ENCODE measurements around the gene SHC3.

DNA sequence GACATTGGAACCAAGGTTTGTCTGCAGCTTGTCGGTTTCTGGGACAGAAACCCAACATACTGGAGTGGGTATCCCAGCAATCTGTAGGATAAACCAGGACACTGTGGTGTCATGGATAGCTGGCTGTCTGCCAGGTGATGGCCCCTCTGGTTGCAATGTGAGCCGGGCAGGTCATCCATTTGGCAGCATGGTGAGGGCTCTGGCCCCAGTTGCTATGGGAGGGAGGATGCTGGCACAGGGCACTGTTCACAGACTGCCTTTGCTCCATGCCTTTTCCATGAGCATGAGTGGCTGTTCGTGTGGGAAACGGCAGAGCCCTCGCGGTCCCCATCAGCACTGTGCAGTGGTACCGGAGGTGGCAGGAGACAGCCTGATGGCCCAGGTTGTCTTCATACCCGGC is 181.0 kb downstream of the SHC3 start:
- TF ChIP-seq POLR2A (IDR thresholded peaks at IDR 0.05; ENCODE audit: borderline replicate concordance, extremely low read depth, insufficient read depth, insufficient read length) (no peak), ZNF274 (IDR thresholded peaks at IDR 0.05; ENCODE audit: low read depth, low read length) (no peak), POLR2AphosphoS5 (IDR thresholded peaks at IDR 0.05; ENCODE audit: low read depth, low read length) (no peak)
- TF ChIP-seq, protein P1, sequence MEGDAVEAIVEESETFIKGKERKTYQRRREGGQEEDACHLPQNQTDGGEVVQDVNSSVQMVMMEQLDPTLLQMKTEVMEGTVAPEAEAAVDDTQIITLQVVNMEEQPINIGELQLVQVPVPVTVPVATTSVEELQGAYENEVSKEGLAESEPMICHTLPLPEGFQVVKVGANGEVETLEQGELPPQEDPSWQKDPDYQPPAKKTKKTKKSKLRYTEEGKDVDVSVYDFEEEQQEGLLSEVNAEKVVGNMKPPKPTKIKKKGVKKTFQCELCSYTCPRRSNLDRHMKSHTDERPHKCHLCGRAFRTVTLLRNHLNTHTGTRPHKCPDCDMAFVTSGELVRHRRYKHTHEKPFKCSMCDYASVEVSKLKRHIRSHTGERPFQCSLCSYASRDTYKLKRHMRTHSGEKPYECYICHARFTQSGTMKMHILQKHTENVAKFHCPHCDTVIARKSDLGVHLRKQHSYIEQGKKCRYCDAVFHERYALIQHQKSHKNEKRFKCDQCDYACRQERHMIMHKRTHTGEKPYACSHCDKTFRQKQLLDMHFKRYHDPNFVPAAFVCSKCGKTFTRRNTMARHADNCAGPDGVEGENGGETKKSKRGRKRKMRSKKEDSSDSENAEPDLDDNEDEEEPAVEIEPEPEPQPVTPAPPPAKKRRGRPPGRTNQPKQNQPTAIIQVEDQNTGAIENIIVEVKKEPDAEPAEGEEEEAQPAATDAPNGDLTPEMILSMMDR (IDR thresholded peaks at IDR 0.05 in 2 of 3, conservative IDR thresholded peaks at IDR 0.05 in 1 of 3; ENCODE audit: borderline replicate concordance in 1 of 3, insufficient read depth in 1 of 3, low read depth in 2 of 3, low read length in 2 of 3), result no peak

Data from HCT116 (cell line).